HepG2 (cell line): ENCODE data around the gene HS3ST3A1. TPM values are rescaled to one million over a fixed set of nuclear protein-coding genes. Genes with fewer than 3 reads are reported as not detected.

Source experiments
- CSRNP1 ChIP-seq: sonication (generic); formaldehyde crosslinking; IDR thresholded peaks from 2 replicates; pipeline ENCODE4 v1.8.1; 2023; ENCODE audit warnings: mild to moderate bottlenecking, missing genetic modification reagents
- FOXP1 ChIP-seq, 2 experiments: fragments of 450-650 bp in 1 of 2; IDR thresholded peaks; 2 replicates each; pipeline ENCODE4 v1.6.1; 2017 to 2018; ENCODE audit warnings: antibody characterized with exemption in 1 of 2
- HNRNPUL1 ChIP-seq: fragments of 200-400 bp; formaldehyde crosslinking; IDR thresholded peaks from 2 replicates; pipeline ENCODE4 v1.6.1; 2017; ENCODE audit warnings: low read depth, mild to moderate bottlenecking, low read length, moderate library complexity
- MAFF ChIP-seq: IDR thresholded peaks from 2 replicates; pipeline ENCODE4 v1.6.1; 2011; ENCODE audit warnings: low read depth, low read length, improper control_type of control experiment
- MED1 ChIP-seq: sonication (generic); formaldehyde crosslinking; IDR thresholded peaks from 2 replicates; pipeline ENCODE4 v1.4.0; 2020; ENCODE audit warnings: missing genetic modification reagents
- RARG ChIP-seq: sonication (generic); formaldehyde crosslinking; IDR thresholded peaks from 2 replicates; pipeline ENCODE4 v1.4.0; 2020; ENCODE audit warnings: low read depth, mild to moderate bottlenecking, missing genetic modification reagents
- microRNA-seq: library from miRNA; unstranded; fragments of <30 nt; microRNA quantifications from one replicate; pipeline ENCODE4, GENCODE V29; 2020
- polyA plus RNA-seq, 8 experiments: library from polyadenylated mRNA; depleted of rRNA in 3 of 8; stranded (reverse) in 7 of 8; unstranded in 1 of 8; fragments of >200 nt; fragmentation: Illumina TruSeq in 4 of 8; extraction: Trizol in 4 of 8; gene quantifications; 2 replicates each; pipeline versions ENCODE4 v1.2.1 to v1.2.3, GENCODE V29; 2011 to 2016; ENCODE audit warnings: low read depth in 4 of 8, missing spikeins in 1 of 8, mixed read lengths in 1 of 8; ENCODE audit not compliant: insufficient read depth in 1 of 8
- small RNA-seq, 3 experiments: library from RNA; depleted of rRNA; stranded (forward); fragments of <200 nt; gene quantifications; one replicate each; pipeline ENCODE3, GENCODE V24; 2012; ENCODE audit warnings: low read depth in 2 of 3, low replicate concordance in 1 of 3; ENCODE audit not compliant: insufficient read length in 3 of 3, insufficient read depth in 2 of 3
- total RNA-seq, 5 experiments: library from RNA; depleted of rRNA; stranded (reverse); fragments of >200 nt; fragmentation: Illumina TruSeq; extraction: Trizol; gene quantifications; 2 replicates each; pipeline ENCODE4 v1.2.3, GENCODE V29; 2016; ENCODE audit warnings: low read depth in 1 of 5

Gene HS3ST3A1
- total and polyA plus RNA-seq, 2 of the 13 experiments (the other 11 are each of a cell fraction or from before 2014, with no cell fraction given) = 1.3 to 3.5 TPM

DNA sequence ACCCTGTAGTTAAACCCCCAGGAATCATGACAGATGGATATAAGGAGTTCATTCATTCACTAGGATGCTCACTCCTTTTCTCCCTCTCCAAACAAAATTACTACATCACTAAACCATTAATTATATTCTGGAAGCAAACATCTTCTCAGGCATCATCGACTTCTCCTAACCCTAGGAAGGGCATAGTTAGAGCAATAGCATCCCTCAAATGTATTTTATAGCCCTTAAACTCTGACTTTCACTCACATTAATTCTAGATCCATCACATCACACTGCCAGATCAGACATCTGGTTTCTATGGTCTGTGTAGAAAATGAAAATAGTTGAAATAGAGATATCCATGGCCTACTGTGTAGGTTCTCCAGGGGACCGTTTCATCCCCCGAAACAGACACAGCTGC is 143.9 kb downstream of the HS3ST3A1 start (continued):
- TF ChIP-seq CSRNP1 (no peak), MED1 (CRISPR knock-in tag) (no peak), HNRNPUL1 (no peak), MAFF (no peak), FOXP1 (IDR thresholded peaks at IDR 0.05) (no peak), FOXP1 (CRISPR knock-in tag; IDR thresholded peaks at IDR 0.05) (no peak), RARG (CRISPR knock-in tag) (no peak)

Small RNAs within 50 kb of the gene (microRNA-seq; reads per million reads assigned to microRNA genes)
- not detected for gene MIR548H3

Small RNAs within 50 kb of the gene (small RNA-seq; reads per million reads assigned to genes)
- gene MIR548H3 = 0 reads per million in 3 experiments
